HCT116 (cell line): Measurements from ENCODE around the gene CCDC30.

Experiments
- CEBPB ChIP-seq: IDR thresholded peaks from 2 replicates; pipeline ENCODE4 v1.6.1; 2012; ENCODE audit warnings: low read depth
- CTCF ChIP-seq, 3 experiments: fragments of 200-600 bp in 1 of 3; sonication (generic) in 1 of 3; IDR thresholded peaks in 2 of 3; conservative IDR thresholded peaks in 1 of 3; 2 replicates each; pipeline ENCODE4 v1.5.1; 2012 to 2017; ENCODE audit warnings: low read depth in 2 of 3, low read length in 2 of 3, antibody characterized with exemption in 1 of 3, borderline replicate concordance in 1 of 3, control low read depth in 1 of 3, mild to moderate bottlenecking in 1 of 3, mixed read lengths in 1 of 3, mixed run types in 1 of 3, moderate library complexity in 1 of 3; ENCODE audit not compliant: insufficient read depth in 1 of 3
- ELF1 ChIP-seq: IDR thresholded peaks from 2 replicates; pipeline ENCODE4 v1.6.1; 2012; ENCODE audit warnings: low read depth, borderline replicate concordance
- POLR2A ChIP-seq: IDR thresholded peaks from 2 replicates; pipeline ENCODE4 v1.7.0; 2011; ENCODE audit warnings: borderline replicate concordance; ENCODE audit not compliant: insufficient read depth, insufficient read length; ENCODE audit errors: extremely low read depth
- POLR2AphosphoS5 ChIP-seq: IDR thresholded peaks from 2 replicates; pipeline ENCODE4 v1.6.1; 2011; ENCODE audit warnings: mild to moderate bottlenecking, low read depth, low read length, moderate library complexity
- TCF7L2 ChIP-seq: IDR thresholded peaks from 2 replicates; pipeline ENCODE4 v1.7.0; 2011; ENCODE audit warnings: borderline replicate concordance, inconsistent platforms; ENCODE audit not compliant: insufficient read depth, insufficient read length; ENCODE audit errors: extremely low read depth
- ZNF274 ChIP-seq: fragments of 200-500 bp; sonication (Bioruptor generic); IDR thresholded peaks from 2 replicates; pipeline ENCODE4 v1.6.1; 2014; ENCODE audit warnings: mild to moderate bottlenecking, low read depth, low read length, inconsistent platforms
- TF ChIP-seq, protein P1 (sequence below): IDR thresholded peaks from 2 replicates; pipeline ENCODE4 v1.6.1; 2012

DNA sequence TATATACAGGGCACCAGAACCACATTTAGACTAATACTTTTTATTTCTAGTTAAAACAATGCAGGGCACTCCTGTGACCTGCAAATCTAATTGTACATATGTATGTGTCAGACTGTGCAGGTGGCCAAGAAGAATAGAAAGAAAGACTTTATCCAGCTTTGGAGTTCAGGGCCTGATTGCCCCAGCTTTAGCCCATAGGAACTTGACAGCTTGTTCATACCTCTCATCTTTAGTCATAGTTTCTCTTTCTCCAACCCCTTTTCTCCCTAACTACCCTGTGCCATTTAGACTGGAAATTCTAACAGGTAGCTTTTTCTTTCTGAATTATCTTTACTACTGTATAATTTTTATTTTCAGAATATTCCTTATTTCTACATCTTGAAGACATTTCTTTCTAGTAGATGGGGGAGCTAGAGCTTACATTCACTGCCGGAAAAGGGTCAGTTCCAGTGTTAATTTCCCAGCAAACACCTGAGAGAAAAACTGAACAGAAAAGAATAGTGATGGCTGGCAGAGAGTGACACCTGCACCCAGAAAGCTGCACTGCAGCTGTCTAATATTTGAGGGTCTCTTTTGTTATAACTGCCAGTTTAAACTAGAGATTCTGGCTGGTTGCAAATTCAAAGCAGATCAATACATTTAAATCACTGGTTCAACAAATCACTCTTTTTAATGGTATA is 227.5 kb downstream of the CCDC30 start:
- TF ChIP-seq CTCF (IDR thresholded peaks at IDR 0.05 in 2 of 3, conservative IDR thresholded peaks at IDR 0.05 in 1 of 3; ENCODE audit: borderline replicate concordance in 1 of 3, insufficient read depth in 1 of 3, low read depth in 2 of 3, low read length in 2 of 3) (peak in 1 of 3 experiments; percentile 10; a peak in 1 of 6 replicates), POLR2AphosphoS5 (no peak), POLR2A (no peak), TCF7L2 (no peak), CEBPB (no peak), ZNF274 (no peak), ELF1 (no peak)
- TF ChIP-seq, protein P1, sequence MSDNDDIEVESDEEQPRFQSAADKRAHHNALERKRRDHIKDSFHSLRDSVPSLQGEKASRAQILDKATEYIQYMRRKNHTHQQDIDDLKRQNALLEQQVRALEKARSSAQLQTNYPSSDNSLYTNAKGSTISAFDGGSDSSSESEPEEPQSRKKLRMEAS = no peak
